B cell (primary cell): Measurements from ENCODE around the gene SLC2A10.

ENCODE experiments used
- EZH2 ChIP-seq: IDR thresholded peaks from 2 replicates; pipeline ENCODE4 v1.6.1; 2012; ENCODE audit warnings: borderline replicate concordance, low read depth, mild to moderate bottlenecking, moderate library complexity, low read length; ENCODE audit not compliant: insufficient read depth, poor library complexity, severe bottlenecking
- TF ChIP-seq, protein P1 (sequence below): fragments of 200-600 bp; IDR thresholded peaks from one replicate; pipeline ENCODE4 v1.8.0; 2022; ENCODE audit warnings: antibody characterized with exemption, mild to moderate bottlenecking

DNA sequence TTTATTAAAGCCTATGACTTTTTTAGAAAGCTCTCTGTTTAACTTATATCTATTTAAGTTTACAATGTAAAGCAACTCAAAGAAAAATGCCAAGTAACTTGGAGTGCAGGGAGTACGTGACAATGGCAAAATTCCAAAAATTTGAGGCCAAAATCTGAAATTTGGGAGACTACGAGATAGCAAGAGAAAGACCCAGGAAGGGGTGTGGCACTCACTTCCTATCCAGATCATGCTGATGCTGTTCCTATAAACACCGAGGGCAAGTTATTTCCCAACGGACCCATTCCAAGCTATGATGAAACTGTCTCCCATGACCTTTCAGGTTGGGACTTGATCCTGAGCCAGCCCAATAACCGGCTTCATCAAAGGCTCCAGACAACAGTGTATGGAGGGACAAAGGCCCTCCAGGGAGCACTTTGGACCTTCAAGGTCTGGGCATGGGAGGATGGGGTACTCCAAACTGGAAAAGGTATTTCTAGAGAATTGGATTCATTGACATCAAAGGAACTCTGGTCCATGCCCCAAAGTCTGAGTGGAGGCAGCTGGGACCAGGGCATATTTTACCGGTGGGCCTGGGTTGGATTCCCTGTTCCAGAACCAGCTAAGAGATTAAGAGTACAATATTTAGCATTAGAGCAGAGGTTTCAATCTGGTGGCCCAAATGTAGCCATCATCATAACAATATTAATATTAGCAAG lies 42.5 kb upstream of the SLC2A10 start:
- TF ChIP-seq, protein P1, sequence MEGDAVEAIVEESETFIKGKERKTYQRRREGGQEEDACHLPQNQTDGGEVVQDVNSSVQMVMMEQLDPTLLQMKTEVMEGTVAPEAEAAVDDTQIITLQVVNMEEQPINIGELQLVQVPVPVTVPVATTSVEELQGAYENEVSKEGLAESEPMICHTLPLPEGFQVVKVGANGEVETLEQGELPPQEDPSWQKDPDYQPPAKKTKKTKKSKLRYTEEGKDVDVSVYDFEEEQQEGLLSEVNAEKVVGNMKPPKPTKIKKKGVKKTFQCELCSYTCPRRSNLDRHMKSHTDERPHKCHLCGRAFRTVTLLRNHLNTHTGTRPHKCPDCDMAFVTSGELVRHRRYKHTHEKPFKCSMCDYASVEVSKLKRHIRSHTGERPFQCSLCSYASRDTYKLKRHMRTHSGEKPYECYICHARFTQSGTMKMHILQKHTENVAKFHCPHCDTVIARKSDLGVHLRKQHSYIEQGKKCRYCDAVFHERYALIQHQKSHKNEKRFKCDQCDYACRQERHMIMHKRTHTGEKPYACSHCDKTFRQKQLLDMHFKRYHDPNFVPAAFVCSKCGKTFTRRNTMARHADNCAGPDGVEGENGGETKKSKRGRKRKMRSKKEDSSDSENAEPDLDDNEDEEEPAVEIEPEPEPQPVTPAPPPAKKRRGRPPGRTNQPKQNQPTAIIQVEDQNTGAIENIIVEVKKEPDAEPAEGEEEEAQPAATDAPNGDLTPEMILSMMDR = no peak
- no peak for TF ChIP-seq EZH2
